Measurements from ENCODE around the gene LEP. TPM values are rescaled to one million over a fixed set of nuclear protein-coding genes. Genes with fewer than 3 reads are reported as not detected.
"Not testable (repeated sequence)": the region's sequence is repeated elsewhere in the genome, so short reads cannot be mapped to it uniquely, and the experiment has no call there.

The LEP gene
- total RNA-seq, 1 experiment from 2014 or later: not detected

GRCh38 chr7:128210590-128211570 is 30.2 kb upstream of the LEP start:
- DNase-seq (ENCODE audit: low spot score): no peak

GRCh38 chr7:128211626-128212025 is 29.5 kb upstream of the LEP start:
- no peak for DNase-seq (ENCODE audit: low spot score)

GRCh38 chr7:128214463-128214862 is 26.6 kb upstream of the LEP start:
- DNase-seq (ENCODE audit: low spot score): no peak

GRCh38 chr7:128215281-128215680 is 25.8 kb upstream of the LEP start:
- peak; percentile 31 for DNase-seq (ENCODE audit: low spot score)

GRCh38 chr7:128215739-128216138 is 25.3 kb upstream of the LEP start:
- DNase-seq (ENCODE audit: low spot score): peak; percentile 26

GRCh38 chr7:128217030-128217805 is 23.9 kb upstream of the LEP start:
- DNase-seq (ENCODE audit: low spot score): peak; percentile 65

DNA sequence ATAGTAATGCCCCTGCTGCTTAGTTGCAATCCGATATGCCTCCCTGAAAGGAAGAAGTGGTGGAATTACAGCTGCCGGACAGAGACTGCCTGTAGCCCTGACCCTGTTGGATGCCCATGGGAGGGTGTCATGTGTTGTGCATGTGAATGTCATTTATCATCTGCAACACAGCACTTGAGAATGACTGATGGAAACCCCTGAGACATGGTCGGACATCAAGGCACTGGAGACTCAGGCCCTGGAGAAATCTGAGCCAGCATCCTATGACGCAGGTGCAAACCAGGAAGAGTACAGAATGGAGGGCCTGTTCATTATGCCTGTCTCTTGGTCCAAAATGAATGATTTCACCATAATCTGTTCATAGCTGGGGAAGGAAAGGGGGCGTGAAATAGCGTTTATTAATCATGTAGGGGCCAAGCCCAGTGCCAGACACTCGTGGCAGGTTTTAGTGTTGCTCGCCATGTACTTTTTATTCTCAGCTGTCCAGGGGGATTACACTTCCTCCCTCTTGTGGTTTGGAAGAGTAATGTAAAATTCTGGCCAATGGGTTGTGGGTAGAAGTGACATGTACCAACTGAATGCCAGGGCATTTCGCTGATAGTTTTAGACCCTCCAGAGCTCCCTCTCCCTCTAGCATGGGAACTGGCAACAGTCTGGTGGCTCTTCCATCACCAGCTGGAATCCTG is 23.0 kb upstream of the LEP start:
- DNase-seq (ENCODE audit: low spot score): no peak

GRCh38 chr7:128219636-128220035 is 21.4 kb upstream of the LEP start:
- DNase-seq (ENCODE audit: low spot score): no peak

- DNase-seq (ENCODE audit: low spot score): peak; percentile 64
These were observed 19.1 kb upstream of the LEP start for GRCh38 chr7:128221929-128222403.

DNA sequence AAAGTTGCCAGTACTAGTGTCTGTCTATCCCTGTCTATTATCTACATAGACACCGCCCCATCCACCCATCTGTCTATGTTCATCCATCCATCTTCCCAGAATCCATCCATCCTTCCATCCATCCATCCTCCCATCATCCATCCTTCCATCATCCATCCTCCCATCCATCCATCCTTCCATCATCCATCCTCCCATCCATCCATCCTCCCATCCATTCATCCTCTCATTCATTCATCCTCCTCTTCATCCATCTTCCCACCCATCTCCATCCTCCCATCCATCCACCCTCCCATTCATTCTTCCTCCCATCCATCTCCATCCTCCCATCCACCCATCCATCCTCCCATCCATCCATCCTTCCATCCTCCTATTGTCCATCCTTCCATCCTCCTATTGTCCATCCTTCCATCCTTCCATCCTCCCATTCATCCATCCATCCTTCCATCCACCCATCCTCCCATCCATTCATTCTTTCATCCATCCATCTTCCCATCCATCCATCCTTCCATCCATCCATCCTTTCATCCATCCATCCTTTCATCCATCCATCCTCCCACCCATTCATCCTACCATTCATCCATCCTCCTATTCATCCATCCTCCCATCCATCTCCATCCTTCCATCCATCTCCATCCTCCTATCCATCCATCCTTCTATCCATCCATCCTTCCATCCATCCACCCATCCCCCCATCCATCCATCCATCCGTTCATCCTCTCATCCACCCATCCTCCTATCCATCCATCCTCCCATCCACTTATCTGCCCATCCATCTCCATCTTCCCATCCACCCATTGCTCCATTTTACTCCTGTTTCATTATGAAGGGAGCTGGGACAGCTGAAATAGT is 14.7 kb upstream of the LEP start:
- no peak for DNase-seq (ENCODE audit: low spot score)

DNA sequence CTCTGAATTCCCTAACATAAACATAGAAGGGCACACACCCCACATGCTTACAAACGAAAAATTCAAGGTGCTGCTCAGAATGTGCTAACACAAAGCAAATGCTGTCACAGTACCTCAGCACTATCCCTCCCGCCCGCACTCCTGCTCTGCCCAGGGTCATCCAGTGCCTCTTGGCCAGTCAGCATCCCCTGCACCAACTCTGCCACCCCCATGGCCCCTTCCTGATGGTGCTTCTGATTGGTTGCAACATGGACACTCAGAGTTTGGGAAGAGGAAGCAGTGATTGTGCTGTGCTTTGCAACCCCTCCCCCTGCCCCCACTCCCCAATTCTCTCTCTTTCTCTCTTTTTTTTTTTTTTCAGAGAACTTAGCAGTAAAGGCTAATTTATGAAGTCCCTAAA is 13.8 kb upstream of the LEP start:
- no peak for DNase-seq (ENCODE audit: low spot score)

GRCh38 chr7:128231021-128231420 is 10.1 kb upstream of the LEP start:
- DNase-seq (ENCODE audit: low spot score): no peak

DNA sequence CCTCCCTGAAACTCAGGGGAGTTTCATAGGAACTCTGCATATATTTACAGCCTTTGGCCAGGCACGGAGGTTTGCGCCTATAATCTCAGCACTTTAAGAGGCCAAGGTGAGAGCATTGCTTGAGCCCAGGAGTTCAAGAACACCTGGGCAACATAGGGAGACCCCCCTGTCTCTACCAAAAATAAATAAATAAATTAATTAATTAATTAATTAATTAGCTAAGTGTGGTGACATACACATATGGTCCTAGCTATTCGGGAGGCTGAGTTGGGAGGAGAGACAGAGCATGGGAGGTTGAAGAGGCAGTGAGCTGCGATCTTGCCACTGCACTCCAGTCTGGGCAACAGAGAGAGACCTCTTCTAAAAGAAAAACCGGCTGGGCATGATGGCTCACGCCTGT is 9.4 kb upstream of the LEP start:
- no peak for DNase-seq (ENCODE audit: low spot score)

GRCh38 chr7:128233471-128233870 is 7.6 kb upstream of the LEP start:
- DNase-seq (ENCODE audit: low spot score): no peak

GRCh38 chr7:128234476-128235026 is 6.5 kb upstream of the LEP start:
- no peak for DNase-seq (ENCODE audit: low spot score)

DNA sequence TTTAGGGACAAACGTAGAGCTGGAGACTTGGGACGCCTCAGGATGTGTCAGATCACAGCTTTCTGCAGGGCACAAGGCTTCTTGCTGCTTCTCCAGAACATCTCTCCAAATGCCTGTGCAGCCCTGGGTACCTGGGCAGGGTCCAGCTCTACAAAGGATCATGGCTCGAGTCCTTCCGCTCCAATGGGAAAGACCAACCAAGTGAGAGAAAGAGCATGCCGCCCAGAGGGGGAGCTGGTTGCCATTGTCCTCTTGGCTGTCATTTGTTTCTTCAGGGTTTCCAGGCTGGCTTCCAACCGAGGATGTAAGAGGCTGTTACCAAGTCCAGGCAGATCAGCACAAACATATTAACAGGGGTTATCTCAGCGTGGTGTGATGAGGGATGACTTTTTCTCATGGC is 5.6 kb upstream of the LEP start:
- DNase-seq (ENCODE audit: low spot score): no peak

GRCh38 chr7:128236924-128237586 is 4.0 kb upstream of the LEP start:
- DNase-seq (ENCODE audit: low spot score): peak; percentile 100

GRCh38 chr7:128239146-128239545 is 1.9 kb upstream of the LEP start:
- DNase-seq (ENCODE audit: low spot score): not testable (repeated sequence)

GRCh38 chr7:128242661-128243060 is 1.6 kb downstream of the LEP start:
- no peak for DNase-seq (ENCODE audit: low spot score)

- no peak for DNase-seq (ENCODE audit: low spot score)
These were observed 2.2 kb downstream of the LEP start for GRCh38 chr7:128243273-128243672.
